ENCODE results near the gene ATG2A.

GRCh38 chr11:64851831-64852351 lies 65.1 kb downstream of the ATG2A start:
- TF ChIP-seq CTCF (IDR thresholded peaks at IDR 0.05) (no peak), SIN3A (IDR thresholded peaks at IDR 0.05; ENCODE audit: borderline replicate concordance, insufficient read depth, low read depth, low read length) (no peak), POLR2AphosphoS5 (IDR thresholded peaks at IDR 0.05; ENCODE audit: low read depth, low read length) (no peak; the same call in 1 of the 2 replicates)

Data from Panc1 (cell line).